A673 (cell line): ENCODE data around the gene GOSR1.

ENCODE experiments used
- EZH2 ChIP-seq: fragments of 200-600 bp; sonication (generic); IDR thresholded peaks from 2 replicates; pipeline ENCODE4 v1.6.1; 2017; ENCODE audit warnings: borderline replicate concordance, low read depth, mild to moderate bottlenecking, mixed read lengths, antibody characterized with exemption, low read length; ENCODE audit not compliant: poor library complexity, severe bottlenecking
- TF ChIP-seq, protein P1 (sequence below): fragments of 300-800, 200-600 bp; sonication (generic); conservative IDR thresholded peaks from 2 replicates; pipeline ENCODE4 v1.5.1; 2017; ENCODE audit warnings: low read depth, mild to moderate bottlenecking, antibody characterized with exemption, low read length, moderate library complexity, mixed read lengths

DNA sequence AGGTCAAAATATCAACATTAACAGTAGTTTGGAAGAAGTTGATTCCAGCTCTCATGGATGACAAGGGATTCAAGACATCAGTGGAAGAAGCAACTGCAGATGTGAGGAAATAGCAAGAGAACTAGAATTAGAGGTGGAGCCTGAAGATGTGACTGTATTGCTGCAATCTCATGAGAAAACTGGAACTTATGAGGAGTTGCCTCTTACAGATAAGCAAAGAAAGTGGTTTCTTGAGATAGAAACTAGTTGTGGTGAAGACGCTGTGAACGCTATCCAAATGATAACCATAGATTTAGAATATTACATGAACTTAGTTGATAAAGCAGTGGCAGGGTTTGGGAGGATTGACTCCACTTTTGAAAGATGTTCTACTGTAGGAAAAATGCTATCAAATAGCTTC is 67.8 kb downstream of the GOSR1 start:
- TF ChIP-seq, protein P1, sequence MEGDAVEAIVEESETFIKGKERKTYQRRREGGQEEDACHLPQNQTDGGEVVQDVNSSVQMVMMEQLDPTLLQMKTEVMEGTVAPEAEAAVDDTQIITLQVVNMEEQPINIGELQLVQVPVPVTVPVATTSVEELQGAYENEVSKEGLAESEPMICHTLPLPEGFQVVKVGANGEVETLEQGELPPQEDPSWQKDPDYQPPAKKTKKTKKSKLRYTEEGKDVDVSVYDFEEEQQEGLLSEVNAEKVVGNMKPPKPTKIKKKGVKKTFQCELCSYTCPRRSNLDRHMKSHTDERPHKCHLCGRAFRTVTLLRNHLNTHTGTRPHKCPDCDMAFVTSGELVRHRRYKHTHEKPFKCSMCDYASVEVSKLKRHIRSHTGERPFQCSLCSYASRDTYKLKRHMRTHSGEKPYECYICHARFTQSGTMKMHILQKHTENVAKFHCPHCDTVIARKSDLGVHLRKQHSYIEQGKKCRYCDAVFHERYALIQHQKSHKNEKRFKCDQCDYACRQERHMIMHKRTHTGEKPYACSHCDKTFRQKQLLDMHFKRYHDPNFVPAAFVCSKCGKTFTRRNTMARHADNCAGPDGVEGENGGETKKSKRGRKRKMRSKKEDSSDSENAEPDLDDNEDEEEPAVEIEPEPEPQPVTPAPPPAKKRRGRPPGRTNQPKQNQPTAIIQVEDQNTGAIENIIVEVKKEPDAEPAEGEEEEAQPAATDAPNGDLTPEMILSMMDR, result no peak
- no peak for TF ChIP-seq EZH2
